HepG2 (cell line): ENCODE measurements around the gene HLF. TPM values are rescaled to one million over a fixed set of nuclear protein-coding genes. Genes with fewer than 3 reads are reported as not detected.
A peak's percentile ranks its signal among the peaks of the same experiment; 100 is the strongest.

Source experiments
- BRCA1 ChIP-seq: sonication (generic); formaldehyde crosslinking; IDR thresholded peaks from 2 replicates; pipeline ENCODE4 v1.4.0; 2020; ENCODE audit warnings: missing genetic modification reagents
- BRD4 ChIP-seq: sonication (generic); formaldehyde crosslinking; IDR thresholded peaks from 2 replicates; pipeline ENCODE4 v1.4.0; 2020; ENCODE audit warnings: missing genetic modification reagents
- DMAP1 ChIP-seq: IDR thresholded peaks from 2 replicates; pipeline ENCODE4 v1.6.1; 2016
- ETV5 ChIP-seq: IDR thresholded peaks from 2 replicates; pipeline ENCODE4 v1.6.1; 2018; ENCODE audit warnings: missing biosample characterization, missing genetic modification reagents, inconsistent platforms, borderline replicate concordance
- HOXA3 ChIP-seq: sonication (generic); formaldehyde crosslinking; IDR thresholded peaks from 2 replicates; pipeline ENCODE4 v1.5.0; 2020; ENCODE audit warnings: missing genetic modification reagents
- MAFF ChIP-seq: IDR thresholded peaks from 2 replicates; pipeline ENCODE4 v1.6.1; 2011; ENCODE audit warnings: low read depth, low read length, improper control_type of control experiment
- SRF ChIP-seq: IDR thresholded peaks from 2 replicates; pipeline ENCODE4 v1.6.1; 2011; ENCODE audit warnings: mild to moderate bottlenecking, low read depth, low read length, moderate library complexity
- SRSF4 ChIP-seq: fragments of 200-400 bp; formaldehyde crosslinking; IDR thresholded peaks from one replicate; pipeline ENCODE4 v1.6.1; 2018; ENCODE audit warnings: mild to moderate bottlenecking, low read depth, low read length, moderate library complexity; ENCODE audit not compliant: poor library complexity, severe bottlenecking
- STAG1 ChIP-seq: sonication (generic); formaldehyde crosslinking; IDR thresholded peaks from 2 replicates; pipeline ENCODE4 v1.4.0; 2020; ENCODE audit warnings: missing genetic modification reagents
- TBL1XR1 ChIP-seq: fragments of 150-350 bp; IDR thresholded peaks from 2 replicates; pipeline ENCODE4 v1.6.1; 2014; ENCODE audit warnings: borderline replicate concordance, low read length; ENCODE audit not compliant: partially characterized antibody
- TGIF2 ChIP-seq: IDR thresholded peaks from 2 replicates; pipeline ENCODE4 v1.6.1; 2016; ENCODE audit warnings: control low read depth, missing compliant biosample characterization
- TRAFD1 ChIP-seq: sonication (generic); formaldehyde crosslinking; IDR thresholded peaks from 2 replicates; pipeline ENCODE4 v1.5.1; 2020; ENCODE audit warnings: missing genetic modification reagents, mild to moderate bottlenecking, borderline replicate concordance
- ZFAT ChIP-seq: sonication (generic); formaldehyde crosslinking; conservative IDR thresholded peaks from 2 replicates; pipeline ENCODE4 v1.8.1; 2023; ENCODE audit warnings: missing genetic modification reagents, inconsistent platforms
- ZFP37 ChIP-seq: sonication (generic); formaldehyde crosslinking; IDR thresholded peaks from 2 replicates; pipeline ENCODE4 v1.4.0; 2020; ENCODE audit warnings: missing genetic modification reagents, borderline replicate concordance
- ZFY ChIP-seq: sonication (generic); formaldehyde crosslinking; IDR thresholded peaks from 2 replicates; pipeline ENCODE4 v1.4.0; 2020; ENCODE audit warnings: missing genetic modification reagents
- ZNF10 ChIP-seq: sonication (generic); formaldehyde crosslinking; IDR thresholded peaks from 2 replicates; pipeline ENCODE4 v1.4.0; 2020; ENCODE audit warnings: mild to moderate bottlenecking, low read depth, missing genetic modification reagents, borderline replicate concordance
- ZNF235 ChIP-seq: sonication (generic); formaldehyde crosslinking; IDR thresholded peaks from 2 replicates; pipeline ENCODE4 v1.8.1; 2023; ENCODE audit warnings: mild to moderate bottlenecking, missing genetic modification reagents, borderline replicate concordance
- ZNF431 ChIP-seq: sonication (generic); formaldehyde crosslinking; IDR thresholded peaks from 2 replicates; pipeline ENCODE4 v1.9.0; 2022; ENCODE audit warnings: missing genetic modification reagents, low read depth, mild to moderate bottlenecking, borderline replicate concordance
- ZNF547 ChIP-seq: sonication (generic); formaldehyde crosslinking; IDR thresholded peaks from 2 replicates; pipeline ENCODE4 v1.5.1; 2020; ENCODE audit warnings: mild to moderate bottlenecking, missing genetic modification reagents
- ZNF557 ChIP-seq: sonication (generic); formaldehyde crosslinking; IDR thresholded peaks from 2 replicates; pipeline ENCODE4 v1.4.0; 2020; ENCODE audit warnings: missing genetic modification reagents
- ZNF589 ChIP-seq: sonication (generic); formaldehyde crosslinking; conservative IDR thresholded peaks from 2 replicates; pipeline ENCODE4 v1.8.0; 2022; ENCODE audit warnings: mild to moderate bottlenecking, moderate library complexity, missing genetic modification reagents
- ZNF615 ChIP-seq: sonication (generic); formaldehyde crosslinking; IDR thresholded peaks from 2 replicates; pipeline ENCODE4 v1.5.0; 2020; ENCODE audit warnings: mild to moderate bottlenecking, missing genetic modification reagents, borderline replicate concordance
- ZNF672 ChIP-seq: sonication (generic); formaldehyde crosslinking; IDR thresholded peaks from 2 replicates; pipeline ENCODE4 v1.8.1; 2022; ENCODE audit warnings: missing genetic modification reagents
- ZNF709 ChIP-seq: sonication (generic); formaldehyde crosslinking; IDR thresholded peaks from 2 replicates; pipeline ENCODE4 v1.5.0; 2020; ENCODE audit warnings: mild to moderate bottlenecking, missing genetic modification reagents
- ZNF839 ChIP-seq: sonication (generic); formaldehyde crosslinking; IDR thresholded peaks from 2 replicates; pipeline ENCODE4 v1.4.0; 2020; ENCODE audit warnings: missing genetic modification reagents, mild to moderate bottlenecking, borderline replicate concordance
- ZSCAN21 ChIP-seq: sonication (generic); formaldehyde crosslinking; IDR thresholded peaks from 2 replicates; pipeline ENCODE4 v1.8.0; 2022; ENCODE audit warnings: mild to moderate bottlenecking, missing genetic modification reagents, moderate library complexity, borderline replicate concordance
- polyA plus RNA-seq, 8 experiments: library from polyadenylated mRNA; depleted of rRNA in 3 of 8; stranded (reverse) in 7 of 8; unstranded in 1 of 8; fragments of >200 nt; fragmentation: Illumina TruSeq in 4 of 8; extraction: Trizol in 4 of 8; gene quantifications; 2 replicates each; pipeline versions ENCODE4 v1.2.1 to v1.2.3, GENCODE V29; 2011 to 2016; ENCODE audit warnings: low read depth in 4 of 8, missing spikeins in 1 of 8, mixed read lengths in 1 of 8; ENCODE audit not compliant: insufficient read depth in 1 of 8
- total RNA-seq, 5 experiments: library from RNA; depleted of rRNA; stranded (reverse); fragments of >200 nt; fragmentation: Illumina TruSeq; extraction: Trizol; gene quantifications; 2 replicates each; pipeline ENCODE4 v1.2.3, GENCODE V29; 2016; ENCODE audit warnings: low read depth in 1 of 5
- TF ChIP-seq, protein P1 (sequence below): sonication (generic); formaldehyde crosslinking; IDR thresholded peaks from 2 replicates; pipeline ENCODE4 v1.8.1; 2022; ENCODE audit warnings: mild to moderate bottlenecking, missing genetic modification reagents
- TF ChIP-seq, protein P2 (sequence below): IDR thresholded peaks from 2 replicates; pipeline ENCODE4 v1.6.1; 2016; ENCODE audit warnings: low read depth, control low read depth

Gene HLF
- total and polyA plus RNA-seq, 2 of the 13 experiments (the other 11 are each of a cell fraction or from before 2014, with no cell fraction given), result 202 to 346 TPM

DNA sequence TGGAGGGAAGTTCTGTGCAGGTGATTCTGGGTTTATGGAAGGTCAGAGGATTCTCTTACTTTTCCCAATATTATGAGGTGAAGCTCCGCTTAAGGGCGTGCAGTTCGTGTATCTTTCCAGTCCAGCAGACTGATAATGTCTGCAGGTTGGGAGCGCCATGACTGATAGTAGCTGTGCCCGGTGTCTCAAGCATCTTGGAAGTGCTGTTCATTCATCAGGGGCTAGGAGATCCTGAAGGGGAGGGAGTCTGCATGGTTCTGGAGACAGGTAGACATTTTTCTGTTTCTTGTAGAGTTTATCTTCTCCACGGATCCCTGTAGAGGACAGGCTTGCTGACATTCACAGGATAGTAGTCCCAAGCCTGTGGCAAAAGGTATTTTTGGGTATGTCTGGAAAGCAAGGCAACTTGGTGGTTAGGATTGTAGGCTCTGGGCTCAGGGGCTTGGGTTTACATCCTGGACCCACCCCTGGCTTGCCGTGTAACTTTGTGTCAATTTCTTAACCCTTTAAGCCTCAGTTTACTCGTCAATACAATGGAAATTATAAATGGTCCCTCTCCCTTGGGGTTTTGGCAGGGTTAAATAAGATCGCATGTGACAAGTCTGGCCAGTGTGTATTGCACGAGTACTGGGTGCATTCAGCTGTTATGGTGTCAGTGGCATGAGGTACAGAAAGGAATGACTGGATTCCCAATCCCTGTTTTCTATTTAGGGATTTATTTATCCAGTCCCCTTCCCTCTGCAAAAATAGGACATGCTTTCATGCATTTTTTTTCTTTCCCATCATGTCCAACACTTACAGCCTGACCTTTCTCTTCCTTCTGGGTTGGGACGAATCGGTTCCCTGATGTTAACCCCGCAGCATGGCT, 8.2 kb downstream of the HLF start (continued):
- TF ChIP-seq BRD4 (CRISPR knock-in tag), result peak; percentile 66
- TF ChIP-seq HOXA3 (CRISPR knock-in tag), result no peak
- TF ChIP-seq, protein P1, sequence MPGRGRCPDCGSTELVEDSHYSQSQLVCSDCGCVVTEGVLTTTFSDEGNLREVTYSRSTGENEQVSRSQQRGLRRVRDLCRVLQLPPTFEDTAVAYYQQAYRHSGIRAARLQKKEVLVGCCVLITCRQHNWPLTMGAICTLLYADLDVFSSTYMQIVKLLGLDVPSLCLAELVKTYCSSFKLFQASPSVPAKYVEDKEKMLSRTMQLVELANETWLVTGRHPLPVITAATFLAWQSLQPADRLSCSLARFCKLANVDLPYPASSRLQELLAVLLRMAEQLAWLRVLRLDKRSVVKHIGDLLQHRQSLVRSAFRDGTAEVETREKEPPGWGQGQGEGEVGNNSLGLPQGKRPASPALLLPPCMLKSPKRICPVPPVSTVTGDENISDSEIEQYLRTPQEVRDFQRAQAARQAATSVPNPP (CRISPR knock-in tag), result no peak
- TF ChIP-seq ZNF672 (CRISPR knock-in tag), result no peak
- no peak for TF ChIP-seq ZFAT (CRISPR knock-in tag)
- TF ChIP-seq ZNF557 (CRISPR knock-in tag), result no peak; the same call in 1 of the 2 replicates
- no peak for TF ChIP-seq ZNF10 (CRISPR knock-in tag)
- no peak for TF ChIP-seq BRCA1 (CRISPR knock-in tag)
- TF ChIP-seq SRF, result no peak
- TF ChIP-seq ZFP37 (CRISPR knock-in tag), result no peak
- TF ChIP-seq ZNF589 (CRISPR knock-in tag), result no peak
- TF ChIP-seq ETV5 (CRISPR knock-in tag), result no peak
- TF ChIP-seq ZSCAN21 (CRISPR knock-in tag), result no peak
- TF ChIP-seq ZNF839, result no peak
- TF ChIP-seq ZNF547 (CRISPR knock-in tag), result 0 out of 2 replicates have a peak, but pooled peaks have one; percentile 0
- no peak for TF ChIP-seq TBL1XR1
- TF ChIP-seq STAG1 (CRISPR knock-in tag), result no peak
- TF ChIP-seq ZNF615 (CRISPR knock-in tag), result no peak
- no peak for TF ChIP-seq MAFF
- TF ChIP-seq ZNF709 (CRISPR knock-in tag), result no peak
- no peak for TF ChIP-seq DMAP1
- no peak for TF ChIP-seq SRSF4
- TF ChIP-seq, protein P2, sequence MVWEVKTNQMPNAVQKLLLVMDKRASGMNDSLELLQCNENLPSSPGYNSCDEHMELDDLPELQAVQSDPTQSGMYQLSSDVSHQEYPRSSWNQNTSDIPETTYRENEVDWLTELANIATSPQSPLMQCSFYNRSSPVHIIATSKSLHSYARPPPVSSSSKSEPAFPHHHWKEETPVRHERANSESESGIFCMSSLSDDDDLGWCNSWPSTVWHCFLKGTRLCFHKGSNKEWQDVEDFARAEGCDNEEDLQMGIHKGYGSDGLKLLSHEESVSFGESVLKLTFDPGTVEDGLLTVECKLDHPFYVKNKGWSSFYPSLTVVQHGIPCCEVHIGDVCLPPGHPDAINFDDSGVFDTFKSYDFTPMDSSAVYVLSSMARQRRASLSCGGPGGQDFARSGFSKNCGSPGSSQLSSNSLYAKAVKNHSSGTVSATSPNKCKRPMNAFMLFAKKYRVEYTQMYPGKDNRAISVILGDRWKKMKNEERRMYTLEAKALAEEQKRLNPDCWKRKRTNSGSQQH (CRISPR knock-in tag), result peak; percentile 77; the same call in 1 of the 2 replicates
- TF ChIP-seq ZFY (CRISPR knock-in tag), result no peak; the same call in none of the 2 replicates
- no peak for TF ChIP-seq ZNF235 (CRISPR knock-in tag)
- no peak for TF ChIP-seq ZNF431 (CRISPR knock-in tag)
- TF ChIP-seq TGIF2 (CRISPR knock-in tag), result peak; percentile 58; the same call in 1 of the 2 replicates
- TF ChIP-seq TRAFD1 (CRISPR knock-in tag), result no peak
